ENCODE measurements around the gene PGD. TPM values are rescaled to one million over a fixed set of nuclear protein-coding genes. Genes with fewer than 3 reads are reported as not detected.
"Not testable (repeated sequence)": the region's sequence is repeated elsewhere in the genome, so short reads cannot be mapped to it uniquely, and the experiment has no call there.

The PGD gene
- 434 TPM for total RNA-seq
- long read RNA-seq, transcript PGD-201 (13 exons, 1,885 nt), result major isoform, 1,079 of 1,428 reads
- long read RNA-seq, partial matches to known transcripts, result 284 of 1,428 reads
- long read RNA-seq, other reads (novel, unspliced or antisense), result 65 of 1,428 reads

DNA sequence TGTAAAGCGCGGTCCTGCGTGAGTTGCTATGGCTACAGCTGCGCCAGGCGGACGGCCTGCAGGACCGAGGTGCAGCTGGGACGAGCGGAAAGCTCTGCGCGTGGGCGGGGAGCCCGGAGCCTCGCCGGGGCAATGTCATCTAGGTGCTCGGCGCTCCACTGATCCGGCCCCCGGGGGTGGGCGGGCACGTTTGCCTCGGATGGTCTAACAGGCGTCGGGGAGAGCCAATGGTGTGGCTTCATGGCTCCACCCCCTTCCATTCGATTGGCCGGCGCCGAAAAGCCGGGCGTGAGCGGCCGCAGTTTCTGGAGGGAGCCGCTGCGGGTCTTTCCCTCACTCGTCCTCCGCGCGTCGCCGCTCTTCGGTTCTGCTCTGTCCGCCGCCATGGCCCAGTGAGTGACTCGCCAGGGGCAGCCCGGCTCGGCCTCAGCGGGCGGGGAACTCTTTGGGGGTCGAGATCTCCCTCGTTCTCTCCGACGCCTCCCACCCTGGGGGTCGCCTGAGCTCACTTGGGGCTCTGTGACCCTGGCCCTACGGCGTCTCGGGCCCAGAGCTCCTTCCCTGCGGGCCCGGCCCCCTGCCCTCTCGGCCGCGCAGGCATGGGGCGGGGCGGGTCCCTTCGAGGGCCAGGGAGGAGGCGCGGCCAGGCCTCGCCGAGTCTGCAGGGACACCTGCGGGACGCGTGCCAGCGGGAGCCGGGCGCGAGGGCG is at the start of gene PGD:
Gene PGD, plus strand, starts transcription at position 331 of the 710 bp plus-strand sequence. Its CDS starts 54 bp downstream, at position 385.
- peak; percentile 99 for DNase-seq (ENCODE audit: low spot score)

DNA sequence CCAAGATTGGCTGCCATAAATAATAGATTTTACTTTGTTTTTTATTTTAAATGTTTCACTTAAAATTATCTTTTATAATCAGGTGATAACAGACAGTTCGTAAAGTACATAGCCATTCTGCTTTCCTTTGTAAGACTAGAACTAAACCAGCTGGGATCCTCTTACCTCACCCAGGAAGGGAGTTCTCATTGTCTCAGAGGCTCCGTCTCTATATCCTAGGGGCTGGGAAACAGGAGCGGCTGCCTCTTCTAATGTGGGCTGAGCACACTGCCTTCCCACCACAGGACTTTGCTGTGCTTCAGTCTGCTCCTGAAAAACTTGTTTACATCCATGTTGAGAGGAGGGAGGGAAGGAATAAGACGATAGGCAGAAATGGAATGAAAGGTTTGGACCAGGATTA is 45.6 kb upstream of the PGD start:
- DNase-seq (ENCODE audit: low spot score), result no peak

DNA sequence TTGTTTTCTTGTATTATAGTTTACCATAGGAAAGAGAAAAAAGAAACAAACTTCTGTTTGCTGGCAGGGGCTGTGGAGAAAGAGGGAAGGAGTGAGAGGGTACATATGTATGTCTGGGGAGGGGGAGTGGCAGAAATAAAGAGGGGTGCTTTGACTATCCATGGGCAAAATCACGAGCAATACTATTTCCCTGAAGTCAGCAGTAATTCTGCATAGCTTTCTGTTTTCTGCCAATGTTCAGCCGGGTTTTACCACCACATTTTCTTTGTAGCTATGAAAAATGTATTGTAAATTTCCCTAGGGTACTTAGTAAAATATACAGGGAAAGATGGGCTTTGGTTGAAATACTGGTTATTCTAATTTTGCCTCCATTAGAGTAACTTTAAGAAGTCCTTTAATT is 45.2 kb upstream of the PGD start:
- DNase-seq (ENCODE audit: low spot score), result no peak

DNA sequence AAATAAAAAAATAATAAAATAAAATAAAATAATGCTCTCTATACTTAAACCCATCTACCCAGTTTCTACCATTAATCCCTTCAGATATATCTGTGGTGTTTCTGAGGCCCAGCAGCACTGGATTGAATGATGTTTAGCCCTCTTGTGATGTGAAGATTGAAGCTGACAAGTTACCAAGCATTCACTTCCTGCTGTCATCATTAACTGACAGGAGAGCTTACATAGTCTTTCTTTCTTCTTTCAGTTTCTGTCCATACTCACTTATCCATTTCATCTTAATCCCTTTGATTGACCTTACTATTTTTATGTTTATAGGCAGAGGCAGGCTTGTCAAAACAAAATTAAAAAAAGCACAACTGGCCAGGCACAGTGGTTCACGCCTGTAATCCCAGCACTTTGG is 38.8 kb upstream of the PGD start:
- no peak for DNase-seq (ENCODE audit: low spot score)

DNA sequence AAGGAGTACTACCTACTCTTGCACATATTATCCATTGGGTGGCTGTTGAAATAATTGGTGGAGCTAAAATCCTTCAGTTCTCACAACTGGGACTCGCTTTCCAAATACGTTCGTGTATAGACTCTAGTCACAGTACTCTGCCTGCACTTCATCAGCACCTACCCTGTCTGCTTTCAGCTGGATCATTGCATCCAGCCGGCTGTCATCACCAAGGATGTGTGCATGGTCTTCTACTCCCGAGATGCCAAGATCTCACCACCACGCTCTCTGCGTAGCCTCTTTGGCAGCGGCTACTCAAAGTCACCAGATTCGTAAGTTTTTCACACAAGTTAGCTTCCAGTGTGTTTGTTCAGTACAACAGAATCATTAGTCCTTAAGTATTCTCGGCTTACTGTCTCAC is 37.3 kb upstream of the PGD start:
- no peak for DNase-seq (ENCODE audit: low spot score)

DNA sequence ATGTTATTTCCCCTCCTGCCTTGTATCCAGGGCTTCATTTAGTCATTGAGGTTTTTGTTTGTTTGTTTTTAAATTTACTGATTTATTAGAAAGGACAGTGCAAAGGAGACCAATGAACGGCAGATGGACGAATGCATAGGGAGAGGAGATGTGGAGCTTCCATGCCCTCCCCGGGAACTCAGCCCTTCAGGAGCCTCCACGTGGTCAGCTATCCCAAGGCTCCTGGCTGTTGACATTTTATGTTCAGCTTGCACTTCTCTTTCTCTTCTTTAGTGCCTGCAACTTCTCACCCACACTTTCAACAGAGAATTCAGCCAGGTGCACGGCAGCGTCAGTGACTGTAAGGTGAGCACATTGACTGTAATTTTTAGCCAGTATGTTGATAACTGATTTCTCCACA is 30.7 kb upstream of the PGD start:
- peak; percentile 45 for DNase-seq (ENCODE audit: low spot score)

DNA sequence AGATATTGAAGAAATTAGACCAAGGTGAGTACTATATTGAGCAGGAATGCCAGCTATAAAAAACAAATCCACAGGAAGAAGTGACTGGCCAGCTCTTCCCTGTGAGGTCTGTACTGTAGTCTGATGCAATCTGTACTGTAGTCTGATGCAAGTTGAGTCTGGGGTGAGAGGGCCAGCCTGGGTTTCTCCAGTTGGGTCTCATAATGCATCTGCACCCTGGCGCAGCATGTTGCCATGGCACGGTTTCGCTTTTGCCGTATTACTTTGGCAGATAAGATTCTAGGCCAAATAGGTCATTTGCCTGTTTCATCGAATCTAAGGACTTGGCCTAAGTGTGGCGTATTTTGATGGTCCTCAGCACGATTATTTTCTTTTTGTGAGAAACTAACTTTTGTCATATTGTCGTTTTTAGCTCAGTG is 24.4 kb upstream of the PGD start:
- no peak for DNase-seq (ENCODE audit: low spot score)

DNA sequence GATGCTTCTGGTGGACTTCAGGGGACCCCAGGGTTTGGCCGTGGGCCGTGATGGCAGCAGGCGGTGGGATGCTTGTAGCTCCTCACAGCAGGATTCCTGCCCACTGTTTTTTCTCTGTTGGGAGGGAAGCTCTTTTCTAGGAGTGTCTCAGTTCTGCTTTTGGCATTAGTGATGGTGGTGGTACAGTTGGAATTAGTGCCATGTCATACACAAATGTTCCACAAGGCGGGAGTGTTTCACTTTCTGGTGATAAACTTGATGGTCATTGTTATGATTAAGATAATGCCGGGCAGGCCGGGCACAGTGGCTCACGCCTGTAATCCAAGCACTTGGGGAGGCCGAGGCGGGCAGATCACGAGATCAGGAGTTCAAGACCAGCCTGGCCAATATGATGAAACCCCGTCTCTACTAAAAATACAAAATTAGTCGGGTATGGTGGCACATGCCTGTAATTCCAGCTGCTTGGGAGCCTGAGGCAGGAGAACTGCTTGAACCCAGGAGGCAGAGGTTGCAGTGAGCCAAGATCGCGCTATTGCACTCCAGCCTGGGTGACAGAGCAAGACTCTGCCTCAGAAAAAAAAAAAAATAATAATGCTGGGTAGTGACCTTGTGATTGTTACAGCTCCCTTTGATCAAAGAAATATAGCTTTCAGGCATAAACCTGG is 21.4 kb upstream of the PGD start:
- not testable (repeated sequence) for DNase-seq (ENCODE audit: low spot score)

DNA sequence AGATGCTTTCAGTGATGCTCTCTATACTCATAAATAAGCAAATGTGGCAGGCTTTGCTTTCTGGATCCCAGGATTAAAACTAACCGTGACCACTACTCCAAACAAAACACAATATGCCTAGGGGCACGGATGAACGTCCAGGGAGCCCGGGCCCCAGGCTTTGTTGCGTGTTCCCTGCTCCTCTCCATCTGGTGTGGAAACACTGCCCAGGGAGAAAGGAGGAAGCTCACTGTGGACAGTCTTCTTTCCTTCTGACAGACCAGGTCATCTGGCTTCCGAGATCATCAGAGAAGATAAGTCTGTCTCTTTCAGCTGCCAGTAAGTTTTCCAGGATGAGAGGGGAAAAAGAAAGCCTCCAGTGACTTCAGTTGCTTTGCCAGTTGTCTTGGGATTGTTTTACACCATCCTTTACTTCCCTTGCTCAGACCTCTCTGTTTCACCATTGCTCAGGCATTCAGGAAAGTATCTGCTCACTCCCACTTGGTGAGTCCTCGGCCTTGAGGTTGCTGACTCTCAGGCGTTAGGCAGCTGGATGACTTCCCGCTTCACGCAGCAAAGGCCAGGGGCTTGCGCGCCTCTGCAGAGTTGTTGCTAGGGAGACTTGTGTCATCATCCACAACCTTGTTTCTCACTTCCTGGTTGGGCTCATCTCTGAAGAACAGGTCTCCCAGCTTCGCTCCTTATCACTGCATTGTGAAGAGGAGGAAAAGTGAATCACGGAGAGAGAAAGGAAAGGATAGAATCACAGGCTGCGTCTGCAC is 20.6 kb upstream of the PGD start:
- DNase-seq (ENCODE audit: low spot score), result no peak

DNA sequence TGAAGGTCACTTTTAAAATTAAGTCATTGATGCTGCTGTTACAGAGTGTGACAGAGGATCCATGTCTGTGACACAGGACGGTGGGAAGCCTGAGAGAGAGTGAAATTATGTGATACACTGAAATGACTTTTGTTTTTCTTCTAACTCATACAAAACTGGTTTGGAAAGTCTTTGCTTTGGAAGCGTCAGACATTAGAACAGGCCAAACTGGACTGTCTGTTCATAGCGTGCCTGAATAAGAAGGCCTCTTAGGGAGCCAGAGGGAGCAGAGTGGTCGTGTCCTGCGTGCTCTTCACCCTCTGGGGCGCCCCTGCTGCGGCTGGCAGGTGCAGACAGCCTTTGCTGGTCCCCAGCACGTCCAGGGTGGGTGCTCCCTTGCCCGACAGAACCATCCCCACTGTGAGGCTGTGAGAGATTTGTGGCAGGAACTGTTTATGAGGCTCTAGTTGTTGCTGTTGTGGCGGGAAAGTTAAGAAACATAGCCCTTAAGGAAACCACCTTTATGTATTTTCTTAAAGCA is 19.7 kb upstream of the PGD start:
- DNase-seq (ENCODE audit: low spot score), result no peak

DNA sequence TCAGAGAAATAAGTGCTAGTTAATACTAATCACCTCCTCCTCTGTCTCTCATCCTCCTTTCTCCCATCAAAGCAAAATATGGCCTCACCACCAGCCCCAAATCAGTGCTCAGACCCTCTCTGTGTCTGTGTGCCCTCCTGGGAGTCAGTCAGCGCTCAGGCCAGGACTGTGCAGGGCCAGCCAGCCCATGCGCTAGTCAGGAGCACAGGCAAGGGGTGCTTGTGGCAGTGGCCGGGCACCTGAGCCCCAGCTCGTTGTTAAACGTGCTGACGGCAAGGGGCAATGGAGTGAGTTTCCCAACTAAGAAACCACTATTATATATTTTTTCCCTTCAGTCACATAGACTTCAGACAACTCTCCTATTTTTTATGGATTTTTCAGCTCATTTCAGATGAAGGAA is 19.2 kb upstream of the PGD start:
- DNase-seq (ENCODE audit: low spot score), result no peak

DNA sequence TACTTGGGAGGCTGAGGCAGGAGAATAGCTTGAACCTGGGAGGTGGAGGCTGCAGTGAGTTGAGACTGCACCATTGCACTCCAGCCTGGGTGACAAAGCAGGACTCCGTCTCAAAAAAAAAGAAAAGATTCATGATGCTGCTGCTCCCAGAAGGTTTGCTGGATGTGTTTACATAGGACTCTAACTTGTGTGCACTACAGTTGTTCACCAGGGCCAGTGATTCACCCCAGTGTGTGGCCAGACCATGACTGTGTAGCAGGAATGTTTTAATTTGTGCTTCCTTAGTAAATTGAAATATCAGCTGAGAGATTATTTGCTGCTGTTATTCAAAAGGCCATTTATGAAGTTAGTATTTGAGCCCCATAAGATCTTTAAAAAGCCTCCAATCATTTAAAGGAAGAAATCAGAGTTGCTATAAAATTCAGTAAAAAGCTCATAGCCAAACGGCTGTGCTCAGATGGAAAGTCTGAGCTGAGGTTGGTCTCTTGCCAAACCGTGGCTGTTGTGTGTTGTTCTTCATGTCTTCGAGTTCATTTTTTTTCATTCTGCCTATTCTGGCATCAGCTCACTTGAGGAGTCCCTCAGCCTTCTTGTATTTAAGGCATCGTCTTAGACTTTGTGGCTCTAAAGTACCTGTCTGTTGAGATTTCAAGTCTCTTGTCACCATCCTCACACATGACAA is 18.1 kb upstream of the PGD start:
- no peak for DNase-seq (ENCODE audit: low spot score)

DNA sequence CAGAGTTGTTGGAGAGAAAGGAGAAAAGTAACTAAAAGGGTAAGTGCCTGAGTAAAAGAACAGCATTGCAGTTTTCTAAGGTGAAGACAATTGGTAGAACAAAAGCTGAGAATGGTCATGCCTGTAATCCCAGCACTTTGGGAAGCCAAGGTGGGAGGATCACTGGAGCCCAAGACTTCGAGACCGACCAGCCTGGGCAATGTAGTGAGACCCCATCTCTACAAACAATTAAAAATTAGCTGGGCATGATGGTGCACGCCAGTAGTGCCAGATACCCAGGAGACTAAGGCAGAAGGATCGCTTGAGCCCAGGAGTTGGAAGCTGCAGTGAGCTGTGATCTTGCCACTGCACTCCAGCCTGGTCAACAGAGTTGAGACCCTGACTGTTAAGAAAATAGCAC is 15.2 kb upstream of the PGD start:
- no peak for DNase-seq (ENCODE audit: low spot score)

DNA sequence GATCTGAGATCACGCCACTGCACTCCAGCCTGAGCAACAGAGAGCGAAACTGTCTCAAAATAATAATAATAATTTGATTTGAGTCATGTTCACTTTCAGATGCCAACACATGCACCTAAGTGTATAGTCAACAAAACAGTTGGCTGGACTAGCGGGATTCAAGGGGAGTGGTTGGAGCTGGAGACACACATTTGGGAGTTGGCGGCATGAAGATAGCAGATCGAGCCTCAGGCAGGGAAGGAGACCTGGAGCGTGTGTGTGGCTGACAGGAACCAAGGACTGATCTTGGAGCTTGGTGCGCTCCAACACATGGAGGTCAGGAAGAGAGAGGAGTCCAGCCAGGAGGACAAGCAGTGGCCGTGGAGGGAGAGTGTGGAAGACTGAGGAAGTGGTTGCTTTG is 14.6 kb upstream of the PGD start:
- no peak for DNase-seq (ENCODE audit: low spot score)

DNA sequence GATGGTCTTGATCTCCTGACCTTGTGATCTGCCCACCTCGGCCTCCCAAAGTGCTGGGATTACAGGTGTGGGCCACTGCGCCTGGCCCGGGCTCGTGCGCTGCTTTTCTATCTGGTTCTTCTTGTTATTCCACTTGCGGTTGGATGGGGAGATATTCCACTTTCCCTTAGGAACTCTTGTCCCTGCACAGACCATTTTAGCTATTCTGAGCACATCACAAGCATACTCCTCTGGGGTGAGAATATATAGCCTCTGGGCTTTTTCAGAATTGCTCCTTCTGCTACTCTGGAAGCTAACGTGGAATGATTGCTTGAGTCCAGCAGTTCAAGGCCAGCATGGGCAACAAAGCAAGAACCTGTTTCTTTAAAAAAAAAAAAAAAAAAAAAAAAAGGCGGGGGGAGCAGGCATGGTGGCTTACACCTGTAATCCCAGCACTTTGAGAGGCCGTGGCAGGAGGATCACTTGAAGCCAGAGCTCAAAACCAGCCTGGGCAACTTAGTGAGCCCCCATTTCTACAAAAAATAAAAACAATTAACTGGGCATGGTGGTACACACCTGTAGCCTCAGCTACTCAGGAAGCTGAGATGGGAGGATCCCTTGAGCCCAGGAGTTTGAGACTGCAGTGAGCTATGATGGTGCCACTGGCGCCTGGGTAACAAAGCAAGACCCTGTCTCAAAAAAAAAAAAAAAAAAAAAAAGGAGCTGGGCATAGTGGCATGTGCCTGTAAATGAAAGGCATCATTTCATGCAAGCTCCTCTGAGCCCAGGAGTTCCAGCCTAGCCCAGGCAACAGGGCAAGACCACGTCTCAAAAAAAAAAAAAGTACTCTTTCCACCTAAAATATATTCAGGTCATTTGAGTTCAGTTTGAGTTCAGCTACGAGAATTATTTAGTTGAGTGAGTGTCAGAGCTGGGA is 11.8 kb upstream of the PGD start:
- no peak for DNase-seq (ENCODE audit: low spot score)

DNA sequence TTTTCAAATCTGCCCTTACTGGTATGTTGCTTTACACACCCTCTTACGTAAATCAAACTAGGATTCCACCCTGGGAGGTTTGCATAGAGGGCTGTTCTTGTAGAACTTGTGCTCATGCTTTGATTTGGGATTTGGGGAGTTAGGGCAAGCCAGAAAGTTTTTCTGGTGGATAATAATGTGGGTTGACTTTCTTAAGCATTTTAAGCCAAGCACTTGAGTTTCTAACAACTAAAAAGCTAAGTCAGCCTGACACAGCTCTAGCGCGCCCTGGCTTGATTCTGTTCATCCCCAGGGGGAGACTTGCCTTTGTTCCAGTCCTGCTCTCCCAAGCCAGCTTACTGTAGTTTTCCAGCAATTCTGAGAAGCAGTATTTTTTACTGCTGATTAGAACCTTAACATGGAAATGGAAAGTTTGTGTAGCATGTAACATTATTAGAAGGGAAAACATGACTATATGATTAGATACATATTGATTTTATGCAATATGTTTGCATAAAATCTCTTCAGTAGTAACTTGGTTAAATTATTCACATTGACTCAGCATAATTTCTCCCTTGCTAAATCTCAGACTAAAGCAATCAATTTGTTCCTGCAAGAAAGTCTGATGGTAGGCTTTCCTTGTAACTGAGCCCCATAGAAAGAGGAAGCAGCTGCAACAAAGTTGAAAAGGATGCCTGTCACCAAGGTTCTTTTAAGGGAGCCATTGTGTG is 11.0 kb upstream of the PGD start:
- no peak for DNase-seq (ENCODE audit: low spot score)

DNA sequence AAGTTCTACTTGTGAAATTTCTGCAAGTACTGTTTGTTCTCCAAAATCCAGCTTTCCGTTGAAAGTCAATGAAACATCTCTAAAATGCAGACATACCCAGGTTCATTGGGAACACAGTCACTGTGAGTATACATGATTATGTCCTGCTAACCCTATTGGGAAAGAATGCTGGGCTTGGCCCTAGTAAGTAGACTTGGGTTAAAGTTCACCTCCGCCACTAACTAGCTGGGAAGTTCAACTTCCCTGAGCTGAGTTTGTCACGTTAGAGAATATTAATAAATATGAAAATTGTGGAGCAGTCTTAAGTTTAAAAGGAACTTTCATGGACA is 10.5 kb upstream of the PGD start:
- no peak for DNase-seq (ENCODE audit: low spot score)

DNA sequence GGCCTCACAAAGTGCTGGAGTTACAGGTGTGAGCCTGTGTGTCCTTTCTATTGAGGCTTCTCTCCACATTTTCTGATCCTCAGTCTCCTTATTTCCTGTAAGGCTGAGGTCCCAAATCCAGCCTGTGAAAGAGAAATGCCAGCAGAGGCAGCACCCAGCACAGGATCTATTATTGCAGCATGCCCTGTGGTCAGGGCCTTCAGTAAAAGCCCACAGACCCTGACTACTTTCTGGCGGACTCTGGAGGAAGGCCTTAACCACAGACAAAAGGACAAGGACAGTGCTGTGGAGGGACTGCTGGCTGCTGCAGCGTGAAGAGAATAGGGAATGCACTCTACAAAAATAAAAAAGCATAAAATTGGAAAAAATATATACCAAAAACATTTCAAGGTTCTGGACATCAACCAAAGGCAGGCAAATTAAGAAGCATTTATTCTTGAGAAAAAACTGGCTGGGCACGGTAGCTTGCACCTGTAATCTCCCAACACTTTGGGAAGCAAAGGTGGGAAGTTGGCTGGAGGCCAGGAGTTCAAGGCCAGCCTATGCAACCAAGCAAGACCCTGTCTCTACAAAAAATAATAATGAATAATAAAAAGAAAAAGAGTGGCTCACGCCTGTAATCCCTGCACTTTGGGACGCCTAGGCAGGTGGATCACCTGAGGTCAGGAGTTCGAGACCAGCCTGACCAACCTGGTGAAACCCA is 9.4 kb upstream of the PGD start:
- DNase-seq (ENCODE audit: low spot score), result no peak

DNA sequence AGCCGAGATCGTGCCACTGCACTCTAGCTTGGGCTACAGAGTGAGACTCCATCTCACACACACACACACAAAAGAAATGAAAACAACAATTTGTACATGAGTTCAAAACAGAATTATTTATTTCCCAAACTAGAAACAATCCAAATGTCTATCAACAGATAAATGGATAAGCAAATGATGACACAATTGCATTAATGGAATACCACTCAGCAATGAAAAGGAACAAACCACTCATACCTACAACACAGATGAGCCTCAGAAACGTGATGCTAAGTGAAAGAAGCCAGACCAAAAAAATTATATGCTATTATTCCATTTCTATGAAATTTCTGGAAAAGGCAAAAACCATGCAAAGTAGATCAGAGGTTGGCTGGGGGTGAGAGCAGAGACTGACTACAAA is 2.0 kb upstream of the PGD start:
- no peak for DNase-seq (ENCODE audit: low spot score)

Data from mesenteric fat pad (tissue), 1 donor.